ENCODE results near the gene NOD2.

DNA sequence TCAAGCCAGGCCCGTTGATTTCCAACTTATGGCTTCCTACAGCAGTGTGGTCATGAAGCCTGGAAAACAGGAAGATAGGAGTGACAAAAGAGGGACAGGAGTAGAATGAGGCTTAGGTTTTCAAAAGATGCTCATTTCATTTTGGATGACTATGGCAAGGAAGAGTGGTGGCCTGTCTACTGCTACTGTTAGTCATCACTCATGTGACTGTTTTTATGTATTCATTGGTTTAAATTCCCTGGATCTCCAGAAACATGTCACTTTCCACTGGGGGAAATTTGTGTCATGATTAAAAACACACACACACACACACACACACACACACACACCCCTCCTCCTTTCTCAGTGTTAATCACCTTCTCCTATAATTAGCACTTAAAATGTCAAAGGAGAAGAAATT, 47.3 kb downstream of the NOD2 start:
- TF ChIP-seq, protein P1, sequence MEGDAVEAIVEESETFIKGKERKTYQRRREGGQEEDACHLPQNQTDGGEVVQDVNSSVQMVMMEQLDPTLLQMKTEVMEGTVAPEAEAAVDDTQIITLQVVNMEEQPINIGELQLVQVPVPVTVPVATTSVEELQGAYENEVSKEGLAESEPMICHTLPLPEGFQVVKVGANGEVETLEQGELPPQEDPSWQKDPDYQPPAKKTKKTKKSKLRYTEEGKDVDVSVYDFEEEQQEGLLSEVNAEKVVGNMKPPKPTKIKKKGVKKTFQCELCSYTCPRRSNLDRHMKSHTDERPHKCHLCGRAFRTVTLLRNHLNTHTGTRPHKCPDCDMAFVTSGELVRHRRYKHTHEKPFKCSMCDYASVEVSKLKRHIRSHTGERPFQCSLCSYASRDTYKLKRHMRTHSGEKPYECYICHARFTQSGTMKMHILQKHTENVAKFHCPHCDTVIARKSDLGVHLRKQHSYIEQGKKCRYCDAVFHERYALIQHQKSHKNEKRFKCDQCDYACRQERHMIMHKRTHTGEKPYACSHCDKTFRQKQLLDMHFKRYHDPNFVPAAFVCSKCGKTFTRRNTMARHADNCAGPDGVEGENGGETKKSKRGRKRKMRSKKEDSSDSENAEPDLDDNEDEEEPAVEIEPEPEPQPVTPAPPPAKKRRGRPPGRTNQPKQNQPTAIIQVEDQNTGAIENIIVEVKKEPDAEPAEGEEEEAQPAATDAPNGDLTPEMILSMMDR (conservative IDR thresholded peaks at IDR 0.05; ENCODE audit: low read depth in 2 of 2): no peak
- TF ChIP-seq EZH2 (IDR thresholded peaks at IDR 0.05; ENCODE audit: low read depth, unreplicated experiment) (no peak), EZH2phosphoT487 (IDR thresholded peaks at IDR 0.05; ENCODE audit: unreplicated experiment) (no peak), POLR2AphosphoS5 (IDR thresholded peaks at IDR 0.05; ENCODE audit: low read depth) (no peak), CREB1 (CRISPR knock-in tag; IDR thresholded peaks at IDR 0.05; ENCODE audit: low read depth) (no peak), ZNF114 (CRISPR knock-in tag; IDR thresholded peaks at IDR 0.05) (no peak), JUNB (IDR thresholded peaks at IDR 0.05; ENCODE audit: unreplicated experiment) (no peak), ZNF331 (CRISPR knock-in tag; IDR thresholded peaks at IDR 0.05; ENCODE audit: low read depth) (no peak), NANOG (IDR thresholded peaks at IDR 0.05; ENCODE audit: borderline replicate concordance) (no peak), STAT1 (IDR thresholded peaks at IDR 0.05; ENCODE audit: unreplicated experiment) (no peak)
- TF ChIP-seq, protein P2, sequence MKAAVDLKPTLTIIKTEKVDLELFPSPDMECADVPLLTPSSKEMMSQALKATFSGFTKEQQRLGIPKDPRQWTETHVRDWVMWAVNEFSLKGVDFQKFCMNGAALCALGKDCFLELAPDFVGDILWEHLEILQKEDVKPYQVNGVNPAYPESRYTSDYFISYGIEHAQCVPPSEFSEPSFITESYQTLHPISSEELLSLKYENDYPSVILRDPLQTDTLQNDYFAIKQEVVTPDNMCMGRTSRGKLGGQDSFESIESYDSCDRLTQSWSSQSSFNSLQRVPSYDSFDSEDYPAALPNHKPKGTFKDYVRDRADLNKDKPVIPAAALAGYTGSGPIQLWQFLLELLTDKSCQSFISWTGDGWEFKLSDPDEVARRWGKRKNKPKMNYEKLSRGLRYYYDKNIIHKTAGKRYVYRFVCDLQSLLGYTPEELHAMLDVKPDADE (IDR thresholded peaks at IDR 0.05): no peak
- TF ChIP-seq, protein P3, sequence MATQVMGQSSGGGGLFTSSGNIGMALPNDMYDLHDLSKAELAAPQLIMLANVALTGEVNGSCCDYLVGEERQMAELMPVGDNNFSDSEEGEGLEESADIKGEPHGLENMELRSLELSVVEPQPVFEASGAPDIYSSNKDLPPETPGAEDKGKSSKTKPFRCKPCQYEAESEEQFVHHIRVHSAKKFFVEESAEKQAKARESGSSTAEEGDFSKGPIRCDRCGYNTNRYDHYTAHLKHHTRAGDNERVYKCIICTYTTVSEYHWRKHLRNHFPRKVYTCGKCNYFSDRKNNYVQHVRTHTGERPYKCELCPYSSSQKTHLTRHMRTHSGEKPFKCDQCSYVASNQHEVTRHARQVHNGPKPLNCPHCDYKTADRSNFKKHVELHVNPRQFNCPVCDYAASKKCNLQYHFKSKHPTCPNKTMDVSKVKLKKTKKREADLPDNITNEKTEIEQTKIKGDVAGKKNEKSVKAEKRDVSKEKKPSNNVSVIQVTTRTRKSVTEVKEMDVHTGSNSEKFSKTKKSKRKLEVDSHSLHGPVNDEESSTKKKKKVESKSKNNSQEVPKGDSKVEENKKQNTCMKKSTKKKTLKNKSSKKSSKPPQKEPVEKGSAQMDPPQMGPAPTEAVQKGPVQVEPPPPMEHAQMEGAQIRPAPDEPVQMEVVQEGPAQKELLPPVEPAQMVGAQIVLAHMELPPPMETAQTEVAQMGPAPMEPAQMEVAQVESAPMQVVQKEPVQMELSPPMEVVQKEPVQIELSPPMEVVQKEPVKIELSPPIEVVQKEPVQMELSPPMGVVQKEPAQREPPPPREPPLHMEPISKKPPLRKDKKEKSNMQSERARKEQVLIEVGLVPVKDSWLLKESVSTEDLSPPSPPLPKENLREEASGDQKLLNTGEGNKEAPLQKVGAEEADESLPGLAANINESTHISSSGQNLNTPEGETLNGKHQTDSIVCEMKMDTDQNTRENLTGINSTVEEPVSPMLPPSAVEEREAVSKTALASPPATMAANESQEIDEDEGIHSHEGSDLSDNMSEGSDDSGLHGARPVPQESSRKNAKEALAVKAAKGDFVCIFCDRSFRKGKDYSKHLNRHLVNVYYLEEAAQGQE (IDR thresholded peaks at IDR 0.05; ENCODE audit: unreplicated experiment): no peak
